UCSD-AML1 (cell line): ENCODE results near the gene SLC35F3.
"Not testable (repeated sequence)": the region's sequence is repeated elsewhere in the genome, so short reads cannot be mapped to it uniquely, and the experiment has no call there.

Source experiments
- DNase-seq: peaks from one replicate; lab custom pipeline; 2025; ENCODE audit not compliant: unreplicated experiment; lab: John Stamatoyannopoulos, UW

The SLC35F3 gene

GRCh38 chr1:234176847-234177246 lies 272.4 kb downstream of the SLC35F3 start:
- DNase-seq = not testable (repeated sequence)

- no peak for DNase-seq
These were observed 281.0 kb downstream of the SLC35F3 start for GRCh38 chr1:234185438-234185837.

- DNase-seq = no peak
These were observed 281.7 kb downstream of the SLC35F3 start for GRCh38 chr1:234186037-234186688.

- no peak for DNase-seq
These were observed 283.9 kb downstream of the SLC35F3 start for GRCh38 chr1:234188454-234188792.

GRCh38 chr1:234197839-234198238 lies 293.4 kb downstream of the SLC35F3 start:
- DNase-seq = no peak

- DNase-seq = no peak
These were observed 295.1 kb downstream of the SLC35F3 start for GRCh38 chr1:234199476-234200127.

GRCh38 chr1:234200566-234200965 lies 296.1 kb downstream of the SLC35F3 start:
- no peak for DNase-seq

GRCh38 chr1:234201600-234201999 lies 297.1 kb downstream of the SLC35F3 start:
- no peak for DNase-seq

- no peak for DNase-seq
These were observed 301.5 kb downstream of the SLC35F3 start for GRCh38 chr1:234205966-234206365.

GRCh38 chr1:234206651-234207284 lies 302.3 kb downstream of the SLC35F3 start:
- DNase-seq = no peak

GRCh38 chr1:234208351-234208750 lies 303.9 kb downstream of the SLC35F3 start:
- DNase-seq = no peak

GRCh38 chr1:234208791-234209190 lies 304.3 kb downstream of the SLC35F3 start:
- DNase-seq = no peak

- DNase-seq = not testable (repeated sequence)
These were observed 306.0 kb downstream of the SLC35F3 start for GRCh38 chr1:234210429-234210828.

GRCh38 chr1:234211855-234212254 lies 307.4 kb downstream of the SLC35F3 start:
- DNase-seq = not testable (repeated sequence)

- DNase-seq = no peak
These were observed 308.5 kb downstream of the SLC35F3 start for GRCh38 chr1:234212764-234213657.

GRCh38 chr1:234213658-234214128 lies 309.2 kb downstream of the SLC35F3 start:
- no peak for DNase-seq

- peak; percentile 17 for DNase-seq
These were observed 309.8 kb downstream of the SLC35F3 start for GRCh38 chr1:234214129-234214910.

- DNase-seq = no peak
These were observed 310.7 kb downstream of the SLC35F3 start for GRCh38 chr1:234214911-234215892.

GRCh38 chr1:234216116-234216703 lies 311.7 kb downstream of the SLC35F3 start:
- no peak for DNase-seq
